ENCODE results near the gene CHSY1. TPM values are rescaled to one million over a fixed set of nuclear protein-coding genes. Genes with fewer than 3 reads are reported as not detected.

The CHSY1 gene
- total and polyA plus RNA-seq, 2 experiments from 2014 or later, result 5.2 to 31.3 TPM

DNA sequence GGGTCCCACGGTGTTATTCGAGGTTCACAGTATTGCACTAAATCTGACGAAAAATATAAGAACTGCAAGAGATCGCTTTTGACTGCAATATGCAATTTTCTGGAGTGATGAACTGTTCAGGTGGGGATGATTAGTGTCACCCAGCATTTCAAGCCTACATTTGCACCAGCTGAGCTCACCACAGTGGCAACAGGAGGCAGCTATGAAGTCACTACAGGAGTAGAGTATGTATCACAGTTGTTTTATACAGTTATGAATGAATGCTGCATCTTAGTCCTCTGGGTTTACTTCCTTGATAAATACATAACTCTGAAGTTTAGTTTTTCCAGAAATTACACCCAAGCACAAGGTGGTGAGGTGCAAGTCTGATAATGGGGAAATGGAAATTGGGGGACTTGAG lies 69.6 kb downstream of the CHSY1 start:
- WGBS, 2 experiments (ENCODE audit: low coverage in 1 of 2, low lambda C conversion rate in 2 of 2, missing lambda C conversion rate in 2 of 2), result 70 to 84% methylated on average over 4 of the region's 4 CpGs
- no peak overlapping the region for H3K9ac ChIP-seq
- peaks cover 87% of the 10 kb centered on the region for H3K79me2 ChIP-seq (ENCODE audit: insufficient read depth)
- no peak for TF ChIP-seq EZH2 (IDR thresholded peaks at IDR 0.05; ENCODE audit: insufficient read depth, poor library complexity, severe bottlenecking)
- TF ChIP-seq EZH2phosphoT487 (IDR thresholded peaks at IDR 0.05; ENCODE audit: insufficient read depth, low read depth), result no peak
- DNase-seq, result no peak
- H3K27me3 ChIP-seq (replicated peaks; ENCODE audit: insufficient read depth), result no peaks in the 10 kb centered on the region
- in situ Hi-C loops (cut with MboI), result no loop called here
- no peaks in the 10 kb centered on the region for H4K20me1 ChIP-seq (ENCODE audit: insufficient read depth)
- no peak overlapping the region for H2AFZ ChIP-seq
- peaks cover 12% of the 10 kb centered on the region; the same call in 1 of the 2 replicates for H3K36me3 ChIP-seq (ENCODE audit: low read depth)
- H3F3A ChIP-seq (ENCODE audit: insufficient read depth), result peaks cover 30% of the 10 kb centered on the region
- H3K9me3 ChIP-seq (ENCODE audit: low read depth), result no peaks in the 10 kb centered on the region
- peaks cover 18% of the 10 kb centered on the region for H3K4me1 ChIP-seq (ENCODE audit: insufficient read depth)
- H3K9me2 ChIP-seq (ENCODE audit: insufficient read depth), result no peaks in the 10 kb centered on the region
- H3K4me3 ChIP-seq, result no peak overlapping the region
- H3K27ac ChIP-seq, result no peak overlapping the region
- H3K4me2 ChIP-seq (ENCODE audit: unreplicated experiment), result no peak overlapping the region

DNA sequence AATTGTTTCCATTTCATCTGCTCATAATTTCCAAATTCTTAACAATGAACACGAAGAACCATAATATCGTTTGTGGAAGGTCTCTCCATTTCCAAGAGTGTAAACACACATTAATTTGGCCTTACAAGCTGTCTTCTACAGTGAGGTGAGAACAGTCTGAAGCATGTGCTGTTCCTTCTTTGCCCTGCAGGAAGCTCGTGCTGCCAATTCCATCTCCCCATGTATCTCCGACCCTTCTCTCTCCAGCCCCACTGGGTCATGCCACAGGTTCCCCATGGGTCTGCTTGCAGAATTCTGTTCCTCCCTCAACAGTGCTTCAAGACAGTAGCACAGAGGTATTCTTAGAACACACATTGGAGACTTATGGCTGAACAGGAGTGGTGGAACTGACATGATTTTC lies 70.5 kb downstream of the CHSY1 start:
- Histone ChIP-seq H3K4me3 (no peak overlapping the region), H3F3A (ENCODE audit: insufficient read depth) (peaks cover 39% of the 10 kb centered on the region), H3K36me3 (ENCODE audit: low read depth) (peaks cover 18% of the 10 kb centered on the region; the same call in 1 of the 2 replicates), H3K27ac (no peak overlapping the region), H3K9me2 (ENCODE audit: insufficient read depth) (no peaks in the 10 kb centered on the region), H4K20me1 (ENCODE audit: insufficient read depth) (no peaks in the 10 kb centered on the region), H3K4me2 (ENCODE audit: unreplicated experiment) (no peak overlapping the region), H3K4me1 (ENCODE audit: insufficient read depth) (peaks cover 21% of the 10 kb centered on the region), H3K27me3 (replicated peaks; ENCODE audit: insufficient read depth) (no peaks in the 10 kb centered on the region), H3K9ac (no peak overlapping the region), H3K79me2 (ENCODE audit: insufficient read depth) (peaks cover 87% of the 10 kb centered on the region), H2AFZ (no peak overlapping the region), H3K9me3 (ENCODE audit: low read depth) (no peaks in the 10 kb centered on the region)
- in situ Hi-C loops (cut with MboI), result no loop called here
- no peak for TF ChIP-seq EZH2phosphoT487 (IDR thresholded peaks at IDR 0.05; ENCODE audit: insufficient read depth, low read depth)
- TF ChIP-seq EZH2 (IDR thresholded peaks at IDR 0.05; ENCODE audit: insufficient read depth, poor library complexity, severe bottlenecking), result no peak
- DNase-seq, result no peak
- 98 to 99% methylated on average over 4 of the region's 4 CpGs for WGBS, 2 experiments (ENCODE audit: low coverage in 1 of 2, low lambda C conversion rate in 2 of 2, missing lambda C conversion rate in 2 of 2)

DNA sequence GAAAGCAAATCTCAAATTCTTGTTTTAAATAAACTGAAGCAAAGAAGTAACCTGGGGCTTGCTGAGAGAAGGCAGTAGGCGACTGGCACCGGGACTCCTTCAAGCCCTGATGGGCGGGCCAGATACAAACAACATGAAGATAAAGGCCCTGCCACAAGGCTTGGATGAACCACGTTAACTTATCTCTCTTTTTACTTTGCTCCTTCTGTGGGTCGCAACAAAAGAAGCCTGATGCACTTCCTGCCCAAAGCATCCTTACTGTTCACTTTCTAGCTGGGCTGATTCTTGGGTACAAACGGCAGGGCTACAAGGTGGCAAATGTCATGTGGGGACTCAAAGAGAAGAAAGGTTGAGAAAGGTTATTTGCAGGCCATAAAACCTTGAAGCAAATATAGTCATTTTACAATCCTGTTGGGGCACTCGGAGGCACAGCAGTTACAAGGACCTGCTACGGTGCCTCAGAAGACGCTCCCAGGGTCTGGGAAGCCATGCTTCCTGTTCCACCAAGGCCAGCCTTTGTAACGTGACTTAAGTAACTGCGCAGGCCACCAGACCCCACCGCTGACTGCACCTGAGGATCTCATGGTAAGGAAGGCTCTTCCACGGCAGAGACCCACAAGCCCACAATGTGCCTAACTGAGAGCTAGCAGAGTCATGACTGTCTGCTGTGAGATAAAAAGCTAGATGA lies 71.1 kb downstream of the CHSY1 start:
- no peaks in the 10 kb centered on the region for H4K20me1 ChIP-seq (ENCODE audit: insufficient read depth)
- no peaks in the 10 kb centered on the region for H3K9me3 ChIP-seq (ENCODE audit: low read depth)
- TF ChIP-seq EZH2phosphoT487 (IDR thresholded peaks at IDR 0.05; ENCODE audit: insufficient read depth, low read depth) (no peak), EZH2 (IDR thresholded peaks at IDR 0.05; ENCODE audit: insufficient read depth, poor library complexity, severe bottlenecking) (no peak)
- no peak overlapping the region for H3K4me2 ChIP-seq (ENCODE audit: unreplicated experiment)
- WGBS, 2 experiments (ENCODE audit: low coverage in 1 of 2, low lambda C conversion rate in 2 of 2, missing lambda C conversion rate in 2 of 2), result 92 to 93% methylated on average over 13 of the region's 13 CpGs
- in situ Hi-C loops (cut with MboI), result no loop called here
- peaks cover 87% of the 10 kb centered on the region for H3K79me2 ChIP-seq (ENCODE audit: insufficient read depth)
- peak overlapping the region; percentile 64; the same call in 1 of the 2 replicates for H3K27ac ChIP-seq
- H3K36me3 ChIP-seq (ENCODE audit: low read depth), result peaks cover 24% of the 10 kb centered on the region
- no peak overlapping the region for H2AFZ ChIP-seq
- H3K4me1 ChIP-seq (ENCODE audit: insufficient read depth), result peaks cover 22% of the 10 kb centered on the region
- no peak for DNase-seq
- no peak overlapping the region for H3K4me3 ChIP-seq
- no peaks in the 10 kb centered on the region for H3K27me3 ChIP-seq (replicated peaks; ENCODE audit: insufficient read depth)
- H3K9me2 ChIP-seq (ENCODE audit: insufficient read depth), result no peaks in the 10 kb centered on the region
- peaks cover 45% of the 10 kb centered on the region for H3F3A ChIP-seq (ENCODE audit: insufficient read depth)
- no peak overlapping the region for H3K9ac ChIP-seq

DNA sequence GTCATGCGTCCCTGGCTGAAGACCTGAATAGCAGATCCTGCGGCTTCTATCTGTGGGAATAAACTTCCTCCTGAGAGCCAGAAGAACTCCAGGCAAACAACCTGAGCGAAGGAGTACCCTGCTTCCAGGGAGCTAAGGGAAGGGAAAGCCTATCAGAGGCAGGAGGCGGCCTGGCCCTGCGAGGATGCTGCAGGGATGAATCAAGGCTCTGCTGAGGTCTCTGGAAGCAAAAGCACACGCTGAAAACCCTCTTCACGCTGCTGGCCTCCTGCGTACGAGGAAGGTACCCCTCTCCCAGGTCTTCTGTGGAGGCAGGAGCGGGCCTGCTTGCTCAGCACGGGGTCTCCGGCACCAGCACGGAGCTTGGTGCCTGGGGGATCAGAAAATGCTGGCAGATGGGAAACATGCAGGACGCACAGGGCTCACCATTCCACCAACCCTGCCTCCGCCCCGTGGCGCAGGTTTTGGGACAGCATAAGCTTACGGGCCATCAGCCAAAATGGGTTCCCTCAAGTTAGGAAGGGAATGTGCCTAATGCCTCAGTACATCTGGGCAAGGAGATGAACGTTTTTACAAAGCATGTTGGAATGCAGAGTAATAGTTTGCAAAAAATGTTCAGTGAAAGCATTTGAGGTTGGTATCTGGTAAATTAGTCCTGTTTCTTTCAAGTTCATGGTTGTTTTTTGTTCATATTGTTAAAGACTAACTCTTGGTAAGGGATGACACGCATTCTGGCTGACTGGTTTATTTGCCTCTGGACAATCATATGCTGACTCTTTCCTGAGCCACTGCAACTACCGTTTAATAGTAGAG lies 72.3 kb downstream of the CHSY1 start:
- Histone ChIP-seq H3K9me2 (ENCODE audit: insufficient read depth) (no peaks in the 10 kb centered on the region), H3K36me3 (ENCODE audit: low read depth) (peaks cover 26% of the 10 kb centered on the region), H3K79me2 (ENCODE audit: insufficient read depth) (peaks cover 87% of the 10 kb centered on the region)

More for the DNA sequence above, 72.3 kb downstream of the CHSY1 start:
- Histone ChIP-seq H3K9me3 (ENCODE audit: low read depth) (no peaks in the 10 kb centered on the region), H3K27me3 (replicated peaks; ENCODE audit: insufficient read depth) (no peaks in the 10 kb centered on the region), H3K27ac (peak overlapping the region; percentile 64), H3K9ac (no peak overlapping the region), H3K4me1 (ENCODE audit: insufficient read depth) (peaks cover 22% of the 10 kb centered on the region), H3K4me2 (ENCODE audit: unreplicated experiment) (no peak overlapping the region), H2AFZ (no peak overlapping the region), H3K4me3 (no peak overlapping the region), H3F3A (ENCODE audit: insufficient read depth) (peaks cover 53% of the 10 kb centered on the region), H4K20me1 (ENCODE audit: insufficient read depth) (no peaks in the 10 kb centered on the region)
- TF ChIP-seq EZH2phosphoT487 (IDR thresholded peaks at IDR 0.05; ENCODE audit: insufficient read depth, low read depth) (no peak), EZH2 (IDR thresholded peaks at IDR 0.05; ENCODE audit: insufficient read depth, poor library complexity, severe bottlenecking) (no peak)
- in situ Hi-C loops (cut with MboI), result no loop called here
- WGBS, 2 experiments (ENCODE audit: low coverage in 1 of 2, low lambda C conversion rate in 2 of 2, missing lambda C conversion rate in 2 of 2), result 81 to 82% methylated on average over 21 of the region's 21 CpGs
- DNase-seq, result peak; percentile 75

All from GM23248 (cell line).